NCI-H2196 treated with DMSO at 0.1 percent for 48 hours (cell line): ENCODE data around the gene DHX29.
A peak's percentile ranks its signal among the peaks of the same experiment; 100 is the strongest.

ENCODE experiments used
- DNase-seq: peaks from one replicate; lab custom pipeline; 2025; ENCODE audit not compliant: unreplicated experiment; lab: John Stamatoyannopoulos, UW

DHX29 gene, protein sequence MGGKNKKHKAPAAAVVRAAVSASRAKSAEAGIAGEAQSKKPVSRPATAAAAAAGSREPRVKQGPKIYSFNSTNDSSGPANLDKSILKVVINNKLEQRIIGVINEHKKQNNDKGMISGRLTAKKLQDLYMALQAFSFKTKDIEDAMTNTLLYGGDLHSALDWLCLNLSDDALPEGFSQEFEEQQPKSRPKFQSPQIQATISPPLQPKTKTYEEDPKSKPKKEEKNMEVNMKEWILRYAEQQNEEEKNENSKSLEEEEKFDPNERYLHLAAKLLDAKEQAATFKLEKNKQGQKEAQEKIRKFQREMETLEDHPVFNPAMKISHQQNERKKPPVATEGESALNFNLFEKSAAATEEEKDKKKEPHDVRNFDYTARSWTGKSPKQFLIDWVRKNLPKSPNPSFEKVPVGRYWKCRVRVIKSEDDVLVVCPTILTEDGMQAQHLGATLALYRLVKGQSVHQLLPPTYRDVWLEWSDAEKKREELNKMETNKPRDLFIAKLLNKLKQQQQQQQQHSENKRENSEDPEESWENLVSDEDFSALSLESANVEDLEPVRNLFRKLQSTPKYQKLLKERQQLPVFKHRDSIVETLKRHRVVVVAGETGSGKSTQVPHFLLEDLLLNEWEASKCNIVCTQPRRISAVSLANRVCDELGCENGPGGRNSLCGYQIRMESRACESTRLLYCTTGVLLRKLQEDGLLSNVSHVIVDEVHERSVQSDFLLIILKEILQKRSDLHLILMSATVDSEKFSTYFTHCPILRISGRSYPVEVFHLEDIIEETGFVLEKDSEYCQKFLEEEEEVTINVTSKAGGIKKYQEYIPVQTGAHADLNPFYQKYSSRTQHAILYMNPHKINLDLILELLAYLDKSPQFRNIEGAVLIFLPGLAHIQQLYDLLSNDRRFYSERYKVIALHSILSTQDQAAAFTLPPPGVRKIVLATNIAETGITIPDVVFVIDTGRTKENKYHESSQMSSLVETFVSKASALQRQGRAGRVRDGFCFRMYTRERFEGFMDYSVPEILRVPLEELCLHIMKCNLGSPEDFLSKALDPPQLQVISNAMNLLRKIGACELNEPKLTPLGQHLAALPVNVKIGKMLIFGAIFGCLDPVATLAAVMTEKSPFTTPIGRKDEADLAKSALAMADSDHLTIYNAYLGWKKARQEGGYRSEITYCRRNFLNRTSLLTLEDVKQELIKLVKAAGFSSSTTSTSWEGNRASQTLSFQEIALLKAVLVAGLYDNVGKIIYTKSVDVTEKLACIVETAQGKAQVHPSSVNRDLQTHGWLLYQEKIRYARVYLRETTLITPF (N-terminal part only)

DNA sequence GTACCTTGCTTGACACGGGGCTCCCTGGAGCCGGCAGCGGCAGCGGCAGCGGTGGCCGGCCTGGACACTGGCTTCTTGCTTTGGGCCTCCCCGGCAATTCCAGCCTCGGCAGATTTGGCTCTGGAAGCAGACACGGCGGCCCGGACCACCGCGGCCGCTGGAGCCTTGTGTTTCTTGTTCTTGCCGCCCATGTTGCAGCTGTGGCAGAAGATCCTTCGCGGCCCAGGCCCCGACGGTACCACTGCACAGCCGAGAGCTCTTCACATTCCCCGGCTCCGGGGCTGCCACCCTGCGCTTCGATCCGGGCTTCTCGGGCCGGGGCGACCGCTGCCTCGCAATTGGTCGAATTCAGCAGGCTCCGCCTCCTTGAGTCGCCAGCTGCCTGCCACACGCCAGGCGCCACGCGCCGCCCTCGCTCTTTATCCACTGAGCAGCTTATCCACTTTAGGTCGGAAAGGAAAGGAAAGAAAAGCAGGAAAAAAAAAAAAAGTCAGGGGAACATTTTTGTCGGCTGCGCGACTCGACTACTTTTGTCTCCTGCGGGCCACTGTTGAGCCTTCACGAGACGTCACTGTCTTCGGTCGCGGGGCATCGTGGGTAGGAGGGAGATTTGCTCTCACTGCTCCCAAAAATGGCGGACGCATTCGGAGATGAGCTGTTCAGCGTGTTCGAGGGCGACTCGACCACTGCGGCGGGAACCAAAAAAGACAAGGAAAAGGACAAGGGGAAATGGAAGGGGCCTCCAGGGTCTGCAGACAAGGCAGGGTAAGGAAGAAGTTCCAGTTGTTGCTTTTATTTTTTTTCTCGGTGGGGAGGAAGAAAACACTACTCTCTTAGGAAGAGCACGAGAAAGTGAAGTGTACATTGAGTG is at the start of gene DHX29, which contains the start of gene MTREX:
TSS of gene DHX29 (minus strand) at position 312 of the 871 bp plus-strand sequence. CDS start at position 191, 121 bp downstream.
TSS of gene MTREX (plus strand) at position 607 of the 871 bp plus-strand sequence. CDS start at position 632, 25 bp downstream.
- DNase-seq, result peak; percentile 42

DNA sequence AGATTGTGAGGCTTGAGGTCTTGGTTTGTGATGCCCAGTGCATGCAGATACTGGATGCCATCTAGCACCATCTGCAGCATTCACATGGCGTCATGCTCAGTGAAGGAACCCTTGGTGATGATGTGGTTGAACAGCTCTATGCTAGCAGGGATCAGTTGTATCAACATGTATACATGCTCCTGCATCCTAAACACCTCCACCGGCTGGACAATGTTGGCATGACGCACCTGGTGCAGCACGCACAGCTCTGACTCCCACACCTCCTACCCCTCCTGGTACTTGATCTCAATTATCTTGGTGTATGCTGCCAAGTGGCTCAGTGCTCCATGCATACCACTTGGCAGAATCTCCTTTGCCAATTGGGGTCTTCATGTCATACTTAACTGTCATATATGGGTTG is 49.4 kb upstream of the DHX29 start:
- no peak for DNase-seq

DNA sequence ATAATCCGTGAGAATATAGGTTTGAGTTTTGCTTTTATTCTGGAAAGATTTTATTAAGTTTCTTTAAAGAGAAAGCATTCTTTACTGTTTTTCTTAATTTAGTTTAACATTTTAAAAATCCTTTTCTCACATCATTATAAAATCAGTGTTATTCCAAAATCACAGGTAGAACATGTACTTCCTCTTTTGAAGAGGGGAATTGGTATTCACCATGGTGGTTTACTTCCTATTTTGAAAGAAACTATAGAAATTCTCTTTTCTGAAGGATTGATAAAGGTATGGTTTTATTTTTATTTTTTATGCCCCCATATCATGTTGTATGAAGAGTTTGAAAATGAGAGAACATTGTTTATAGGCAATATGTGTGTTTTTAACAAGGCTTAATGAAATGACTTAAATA is 43.3 kb upstream of the DHX29 start:
- DNase-seq, result no peak

DNA sequence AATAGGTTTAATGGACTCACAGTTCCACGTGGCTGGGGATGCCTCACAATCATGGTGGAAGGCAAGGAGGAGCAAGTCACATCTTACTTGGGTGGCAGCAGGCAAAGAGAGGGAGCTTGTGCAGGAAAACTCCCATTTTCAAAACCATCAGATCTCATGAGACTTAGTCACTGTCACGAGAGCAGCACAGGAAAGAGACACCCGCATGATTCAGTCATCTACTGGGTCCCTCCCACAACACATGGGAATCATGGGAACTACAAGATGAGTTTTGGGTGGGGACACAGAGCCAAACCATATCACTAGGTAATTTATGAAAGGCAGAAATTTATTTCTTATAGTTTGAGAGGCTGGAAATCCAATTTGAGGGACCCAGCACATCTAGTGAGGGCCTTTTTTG is 40.3 kb upstream of the DHX29 start:
- DNase-seq, result no peak

DNA sequence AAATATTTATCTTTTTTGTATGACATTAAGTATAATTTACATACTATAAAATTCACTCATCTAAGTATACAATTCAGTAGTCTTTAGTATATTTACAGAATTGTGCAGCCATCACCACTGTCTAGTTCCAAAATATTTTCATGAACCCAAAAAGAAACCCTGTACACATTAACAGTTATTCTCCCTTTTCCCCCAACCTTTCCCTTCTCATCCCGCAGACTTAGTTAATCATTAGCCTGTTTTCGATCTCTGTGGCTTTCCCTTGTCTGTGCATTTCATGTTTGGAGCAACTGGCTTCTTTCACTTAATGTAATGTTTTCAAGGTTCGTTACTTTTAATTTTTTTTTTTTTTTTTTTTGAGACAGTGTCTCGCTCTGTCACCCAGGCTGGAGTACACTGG is 37.8 kb upstream of the DHX29 start:
- no peak for DNase-seq

DNA sequence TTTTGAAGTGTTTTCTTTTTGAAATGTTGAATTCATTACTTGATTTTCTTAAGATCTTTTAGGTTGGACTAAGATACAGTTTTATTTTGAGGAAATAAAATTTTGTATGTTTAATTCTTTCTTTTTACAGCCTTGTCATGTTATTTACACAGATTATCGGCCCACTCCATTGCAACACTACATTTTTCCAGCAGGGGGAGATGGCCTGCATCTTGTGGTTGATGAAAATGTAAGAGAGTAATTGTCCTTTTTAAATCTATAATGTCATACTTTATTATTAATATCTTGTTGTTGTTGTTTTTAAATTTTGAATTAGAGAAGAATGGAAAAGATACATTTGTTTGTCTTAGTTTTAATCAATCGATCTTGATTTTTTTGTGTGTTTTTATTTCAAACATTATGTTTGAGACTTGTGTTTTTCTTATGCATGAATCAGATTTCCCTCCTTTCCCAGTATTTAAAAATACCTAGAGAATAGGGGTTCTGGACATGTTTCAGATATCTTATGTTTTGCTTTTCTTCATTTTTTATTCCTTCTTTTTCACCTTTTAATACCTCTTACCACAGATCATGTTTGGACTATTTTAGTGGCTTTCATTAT is 37.0 kb upstream of the DHX29 start:
- DNase-seq, result no peak

DNA sequence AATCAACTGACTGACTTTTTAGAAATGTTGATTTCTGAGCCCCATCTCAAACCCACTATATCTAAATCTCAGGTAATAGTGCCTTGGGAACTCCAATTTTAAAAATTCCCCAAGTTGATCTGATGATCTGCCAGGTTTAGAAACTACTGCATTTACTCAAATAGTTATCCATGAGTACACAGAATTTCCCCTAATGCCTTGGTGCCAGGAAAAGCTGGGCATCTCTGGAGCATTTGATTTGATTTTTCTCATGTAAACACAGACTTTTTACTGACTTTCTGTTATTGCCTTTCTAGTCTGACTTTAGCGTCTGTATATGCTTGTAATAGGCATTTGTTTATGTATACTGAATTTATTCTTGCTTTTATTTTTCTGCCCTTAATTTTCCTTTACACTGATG is 36.1 kb upstream of the DHX29 start:
- no peak for DNase-seq

DNA sequence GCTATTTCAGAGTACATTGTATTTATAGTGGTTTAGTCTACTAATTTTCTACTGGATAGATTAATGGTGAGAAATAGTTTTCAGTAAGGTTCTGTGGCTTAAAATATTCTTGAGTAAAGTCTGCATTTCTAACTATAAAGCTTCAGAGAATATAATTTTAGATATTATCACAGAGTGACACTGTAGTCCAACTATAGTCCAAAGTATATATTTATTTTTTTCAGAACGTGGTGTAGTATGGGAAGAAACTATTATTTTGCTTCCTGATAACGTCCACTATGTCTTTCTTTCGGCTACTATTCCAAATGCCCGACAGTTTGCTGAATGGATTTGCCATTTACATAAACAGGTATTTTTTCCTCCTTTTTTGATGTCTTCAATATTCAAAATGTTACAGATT is 35.6 kb upstream of the DHX29 start:
- no peak for DNase-seq

DNA sequence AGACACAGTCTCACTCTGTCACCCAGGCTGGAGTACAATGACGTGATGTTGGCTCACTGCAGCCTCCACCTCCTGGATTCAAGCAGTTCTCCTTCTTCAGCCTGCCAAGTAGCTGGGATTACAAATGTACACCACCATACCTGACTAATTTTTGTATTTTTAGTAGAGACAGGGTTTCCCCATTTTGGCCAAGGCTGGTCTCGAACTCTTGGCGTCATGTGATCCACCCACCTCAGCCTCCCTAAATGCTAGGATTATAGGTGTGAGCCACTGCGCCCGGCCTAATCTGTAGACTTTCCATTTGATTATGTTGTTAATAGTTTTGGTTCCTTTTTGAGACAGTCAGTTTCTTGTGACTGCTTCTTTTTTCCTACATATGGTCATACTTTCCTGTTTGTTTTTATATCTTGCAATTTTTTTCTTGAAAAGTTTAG is 31.3 kb upstream of the DHX29 start:
- no peak for DNase-seq

DNA sequence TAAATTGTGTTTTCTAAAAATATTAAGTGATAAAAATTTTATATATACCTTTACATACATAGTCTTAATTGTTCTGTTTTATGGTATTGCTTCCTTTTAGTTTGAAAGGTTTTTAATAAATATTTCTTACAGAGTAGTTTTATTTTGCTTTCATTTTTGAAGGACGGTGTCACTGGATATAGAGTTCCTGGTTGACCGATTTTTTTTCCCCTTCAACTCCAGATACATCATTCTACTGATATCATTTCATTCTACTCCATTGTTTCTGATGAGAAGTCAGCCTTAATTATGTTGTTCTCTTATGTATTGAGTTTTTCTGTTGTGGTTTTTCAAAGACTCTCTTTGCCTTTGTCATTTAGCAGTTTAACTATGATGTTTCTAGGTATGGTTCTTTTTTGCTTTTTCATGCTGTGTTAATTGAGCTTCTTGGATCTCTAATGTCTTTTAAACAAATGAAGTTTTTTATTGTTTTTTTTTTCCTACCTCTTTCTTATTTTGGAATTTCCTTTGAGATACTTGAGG is 30.7 kb upstream of the DHX29 start:
- DNase-seq, result no peak

DNA sequence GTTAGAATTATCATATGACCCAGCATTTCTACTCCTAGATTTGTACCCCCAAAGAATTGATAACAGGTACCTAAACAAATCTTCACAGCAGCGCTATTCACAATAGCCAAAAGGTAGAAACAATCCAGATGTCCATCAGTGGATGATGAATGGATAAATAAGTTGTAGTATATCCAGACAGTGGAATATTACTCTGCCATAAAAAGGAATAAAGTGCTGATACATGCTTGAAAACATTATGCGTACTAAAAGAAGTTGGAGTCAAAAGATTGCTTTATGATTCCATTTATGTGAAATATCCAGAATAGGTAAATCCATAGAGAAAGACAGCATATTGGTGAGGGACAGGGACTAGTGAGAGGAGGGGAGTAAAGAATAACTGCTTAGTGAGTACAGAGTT is 26.3 kb upstream of the DHX29 start:
- no peak for DNase-seq

DNA sequence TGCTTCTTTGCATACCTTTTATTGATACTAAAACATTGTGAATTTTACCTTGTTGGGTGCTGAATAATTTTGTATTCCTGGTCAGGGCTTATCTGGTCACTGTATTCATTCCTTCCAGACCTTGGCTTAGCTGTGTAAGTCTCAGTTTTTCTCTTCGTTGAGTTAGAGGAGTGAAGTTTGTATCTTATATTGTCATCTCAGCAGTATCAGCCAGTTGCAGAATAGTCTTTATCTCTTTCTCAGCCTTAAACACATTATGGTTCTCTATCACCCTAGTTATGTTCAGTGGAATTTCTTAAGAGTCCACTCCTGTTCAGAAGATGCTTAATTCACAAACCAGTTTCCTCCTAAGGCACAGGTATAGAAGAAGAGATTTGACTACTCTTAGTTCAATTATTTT is 25.5 kb upstream of the DHX29 start:
- no peak for DNase-seq

DNA sequence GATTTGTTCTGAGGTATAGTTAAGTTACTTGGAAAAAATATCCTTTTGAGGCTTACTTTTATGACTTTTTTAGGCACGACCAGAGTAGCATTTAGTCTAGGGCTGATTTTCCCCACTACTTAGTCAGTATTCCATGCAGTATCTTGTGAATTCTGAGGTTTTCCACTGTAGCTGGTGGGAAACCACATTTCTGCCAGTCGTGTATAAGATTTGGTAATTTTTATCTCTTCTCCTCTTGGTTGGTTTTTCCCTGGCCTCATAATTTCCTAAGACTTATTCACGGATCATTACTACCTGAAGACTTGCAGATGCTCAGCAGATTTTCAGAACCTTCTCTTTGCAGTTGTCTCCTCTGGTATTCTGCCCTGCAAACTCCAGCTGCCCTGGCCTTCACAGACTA is 23.8 kb upstream of the DHX29 start:
- no peak for DNase-seq

DNA sequence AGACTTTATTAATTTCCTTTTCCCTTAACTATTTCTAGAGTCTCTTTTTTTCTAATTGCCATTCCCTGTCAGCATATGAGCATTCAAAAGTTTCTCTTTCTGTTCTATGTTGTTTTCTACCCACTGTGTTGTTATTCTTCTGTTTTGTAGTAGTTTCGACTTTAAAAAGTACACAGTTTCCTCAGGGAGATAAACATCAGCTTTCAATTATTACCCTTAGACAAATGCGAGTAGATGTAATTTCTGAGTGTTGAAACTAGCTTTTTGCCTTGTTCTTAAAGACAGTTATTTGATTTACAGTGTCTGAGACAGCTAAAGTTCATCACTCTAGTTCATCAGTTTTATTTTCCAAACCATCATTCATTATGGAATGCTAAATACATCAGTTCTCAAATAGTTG is 19.8 kb upstream of the DHX29 start:
- no peak for DNase-seq

DNA sequence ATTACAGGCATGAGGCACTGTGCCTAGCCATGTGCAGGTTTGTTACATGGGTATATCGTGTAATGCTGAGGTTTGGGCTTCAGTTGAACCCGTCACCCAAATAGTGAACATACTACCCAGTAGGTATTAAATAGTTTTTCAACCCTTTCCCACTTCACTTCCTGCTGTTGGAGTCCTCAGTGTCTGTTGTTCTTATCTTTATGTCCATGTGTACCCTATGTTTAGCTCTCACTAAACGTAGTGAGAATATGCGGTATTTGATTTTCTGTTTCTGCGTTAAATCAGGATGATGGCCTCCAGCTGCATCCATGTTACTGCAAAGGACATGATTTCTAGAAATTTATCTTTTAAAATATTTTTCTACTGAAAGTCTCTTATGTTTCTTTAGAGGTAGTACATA is 18.1 kb upstream of the DHX29 start:
- no peak for DNase-seq

DNA sequence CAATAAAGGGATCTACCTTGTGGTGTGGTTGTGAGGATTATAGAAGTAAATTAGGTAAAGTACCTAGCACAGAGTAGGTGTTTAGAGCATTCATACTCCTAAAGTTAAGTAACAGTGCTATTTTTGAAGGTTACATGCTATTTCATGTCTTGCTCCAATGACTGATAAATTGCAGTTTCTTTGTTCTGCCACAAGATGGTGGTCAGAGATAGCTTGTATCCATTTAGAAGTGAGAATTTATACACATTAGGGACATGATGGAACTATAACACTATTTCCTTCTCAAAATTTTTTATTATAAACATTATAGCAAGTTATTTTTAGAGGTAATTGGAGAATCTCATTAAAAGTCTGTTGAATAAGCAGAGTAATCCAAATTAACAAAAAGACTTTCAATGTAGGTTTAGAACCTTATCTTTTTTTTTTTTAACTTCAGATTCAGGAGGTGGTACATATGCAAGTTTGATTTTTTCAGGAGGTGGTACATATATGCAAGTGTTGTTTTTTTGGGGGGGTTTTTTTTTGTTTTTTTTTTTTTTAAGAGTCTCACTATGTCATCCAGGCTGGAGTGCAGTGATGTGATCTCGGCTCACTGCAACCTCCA is 17.4 kb upstream of the DHX29 start:
- DNase-seq, result no peak

DNA sequence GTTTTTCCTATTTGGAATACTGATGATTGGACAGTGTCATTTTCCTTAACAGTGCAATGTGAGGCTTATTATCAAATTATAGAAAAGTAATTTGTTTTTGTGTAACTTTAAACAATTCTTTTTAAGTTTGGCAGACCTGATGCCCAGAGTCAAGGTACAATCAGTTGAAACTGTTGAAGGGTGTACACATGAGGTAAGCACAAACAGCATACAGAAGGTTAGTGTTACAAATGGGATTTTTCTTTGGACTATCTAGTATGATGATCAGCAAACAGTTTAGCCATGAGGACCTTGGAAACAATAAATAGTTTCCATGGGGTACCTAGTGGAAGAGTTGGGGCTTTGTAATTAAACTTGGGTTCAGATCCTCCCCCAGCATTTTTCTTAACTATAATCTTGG is 16.5 kb upstream of the DHX29 start:
- DNase-seq, result no peak

DNA sequence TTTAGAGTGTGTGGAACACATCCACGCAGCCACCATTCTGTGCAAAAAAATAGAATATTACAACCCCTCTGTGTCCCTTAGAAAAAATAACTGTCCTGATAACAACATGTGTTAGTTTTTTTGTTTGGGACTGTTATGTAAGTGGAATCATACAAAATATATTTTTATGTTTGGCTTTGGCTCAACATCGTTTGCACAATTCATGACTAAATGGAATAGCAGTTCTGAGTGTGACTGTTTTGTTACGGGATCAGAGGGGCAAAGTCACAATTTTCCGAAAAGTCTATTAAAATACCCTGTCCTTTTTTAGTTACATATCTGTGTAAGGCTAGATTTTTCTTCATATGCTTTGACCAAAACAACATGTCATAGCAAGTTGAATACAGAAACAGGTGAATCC is 13.1 kb upstream of the DHX29 start:
- no peak for DNase-seq

DNA sequence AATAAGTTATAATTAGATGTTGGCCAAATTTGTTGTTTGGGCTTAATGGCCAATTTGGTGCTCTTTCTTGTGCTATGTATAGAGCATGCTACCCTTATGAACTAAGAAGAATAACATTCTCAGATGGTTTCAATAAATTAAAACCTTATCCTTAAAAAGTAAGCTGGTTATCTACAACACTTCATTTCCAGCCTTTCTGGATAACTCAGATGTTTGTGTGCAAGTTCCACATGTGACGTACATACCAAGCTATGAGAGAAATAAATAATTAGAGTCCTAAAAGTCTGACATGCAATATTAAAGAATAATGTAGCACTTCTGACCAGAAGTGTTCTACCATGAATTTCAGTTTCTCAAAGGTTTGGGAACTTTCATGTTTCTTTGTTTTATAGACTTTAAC is 12.0 kb upstream of the DHX29 start:
- no peak for DNase-seq
